ENCODE data around the gene CCSAP.
"Not testable (repeated sequence)": the region's sequence is repeated elsewhere in the genome, so short reads cannot be mapped to it uniquely, and the experiment has no call there.

CCSAP gene, protein sequence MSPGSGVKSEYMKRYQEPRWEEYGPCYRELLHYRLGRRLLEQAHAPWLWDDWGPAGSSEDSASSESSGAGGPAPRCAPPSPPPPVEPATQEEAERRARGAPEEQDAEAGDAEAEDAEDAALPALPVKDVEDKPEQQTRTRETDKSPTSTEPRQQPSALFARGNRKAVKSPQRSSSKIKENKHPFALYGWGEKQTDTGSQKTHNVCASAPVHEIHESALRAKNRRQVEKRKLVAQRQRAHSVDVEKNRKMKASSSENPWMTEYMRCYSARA

DNA sequence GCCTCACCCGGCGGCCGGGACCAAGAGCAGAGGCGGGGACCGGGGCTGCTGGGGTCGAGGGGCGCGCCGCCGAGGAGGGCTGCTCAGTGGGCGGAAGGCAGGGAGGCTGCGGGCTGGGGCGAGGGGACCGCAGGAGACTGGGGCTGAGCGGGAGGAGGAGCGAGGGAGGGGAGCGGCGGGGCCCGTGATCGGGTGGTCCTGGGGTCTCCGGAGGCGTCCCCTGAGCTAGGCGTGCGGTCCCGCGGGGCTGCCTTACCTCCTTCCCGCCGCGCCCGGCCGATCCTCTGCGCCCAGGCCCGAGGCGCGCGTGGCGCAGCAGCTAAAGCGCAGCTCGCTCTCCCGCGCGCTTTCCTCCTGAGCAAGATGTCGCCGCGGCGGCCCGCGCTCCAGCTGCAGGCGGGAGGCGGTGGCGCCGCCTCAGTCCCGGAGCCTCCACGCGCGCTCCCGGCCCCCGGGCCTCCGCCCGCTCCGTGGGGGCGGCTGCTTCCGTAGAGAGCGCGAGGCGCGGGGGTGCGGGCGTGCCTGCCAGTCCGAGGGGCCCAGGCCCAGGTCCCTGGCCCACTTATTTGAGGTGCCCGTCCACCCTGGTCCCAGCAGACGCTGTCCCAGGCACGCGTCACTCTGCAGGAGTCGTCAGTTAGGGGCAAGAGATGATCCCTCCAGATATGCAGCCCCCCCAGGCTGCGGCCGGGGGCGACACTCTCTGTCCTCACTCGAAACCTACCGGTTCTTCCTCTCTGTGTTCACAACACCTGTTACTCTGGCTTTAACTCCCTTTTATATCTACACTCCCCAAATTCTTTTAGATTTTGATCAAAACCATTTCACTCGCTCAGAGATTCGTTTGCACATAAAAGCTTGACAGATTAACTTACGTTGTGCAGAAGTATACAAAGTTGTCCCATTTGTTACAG is at the start of gene CCSAP:
TSS of gene CCSAP (minus strand) at position 392 of the 914 bp plus-strand sequence. CDS start 582 bp downstream, outside the sequence.
- peak; percentile 25 for DNase-seq (ENCODE audit: low read depth)

DNA sequence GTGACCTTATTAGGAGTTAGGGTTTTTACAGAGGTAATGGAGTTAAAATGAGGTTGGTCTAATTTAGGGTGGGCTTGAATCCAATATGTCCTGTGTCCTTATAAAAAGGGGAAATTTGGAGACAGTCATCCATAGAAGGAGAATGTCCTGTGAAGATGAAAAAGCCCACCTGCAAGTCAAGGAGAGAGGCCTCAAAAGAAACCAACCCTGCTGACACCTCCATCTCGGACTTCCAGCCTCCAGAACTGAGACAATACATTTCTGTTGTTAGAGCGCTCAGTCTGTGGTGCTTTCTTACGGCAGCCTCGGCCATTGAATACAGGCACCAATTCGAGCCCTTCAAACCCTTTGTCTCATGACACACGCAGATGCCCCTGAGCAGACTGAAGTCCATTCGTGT is 47.3 kb upstream of the CCSAP start:
- no peak for DNase-seq (ENCODE audit: low read depth)

DNA sequence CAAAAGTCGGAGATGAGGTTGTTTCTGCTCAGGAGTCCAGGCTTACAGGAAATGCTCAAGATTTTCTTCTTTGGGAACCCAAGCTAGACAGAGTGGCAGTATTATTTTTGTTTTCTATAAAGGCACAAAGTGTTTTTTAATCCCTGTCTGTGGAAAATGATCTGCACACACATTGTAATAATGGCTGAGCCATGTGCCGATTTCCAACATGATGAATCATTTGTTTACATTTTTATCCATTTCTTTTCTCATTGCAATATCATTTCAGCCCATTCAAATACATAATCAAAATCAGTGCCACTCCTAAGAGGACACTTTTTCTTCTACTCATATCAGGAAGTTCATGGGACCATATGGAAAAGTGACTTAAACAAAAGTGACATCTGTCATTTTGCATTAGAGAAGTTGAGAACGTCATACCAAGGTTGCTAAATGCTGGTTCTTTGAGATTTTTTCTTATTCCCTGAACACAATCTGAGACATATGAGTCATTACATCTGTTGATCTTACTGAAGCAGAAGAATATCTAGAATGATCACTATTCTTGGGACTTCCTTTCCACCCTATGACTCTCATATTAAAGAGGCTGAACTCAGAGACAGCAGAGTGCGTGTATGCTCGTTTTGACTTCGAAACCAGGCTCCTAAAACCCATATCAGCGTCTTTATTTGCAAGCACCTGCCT is 46.2 kb upstream of the CCSAP start:
- peak; percentile 15 for DNase-seq (ENCODE audit: low read depth)

DNA sequence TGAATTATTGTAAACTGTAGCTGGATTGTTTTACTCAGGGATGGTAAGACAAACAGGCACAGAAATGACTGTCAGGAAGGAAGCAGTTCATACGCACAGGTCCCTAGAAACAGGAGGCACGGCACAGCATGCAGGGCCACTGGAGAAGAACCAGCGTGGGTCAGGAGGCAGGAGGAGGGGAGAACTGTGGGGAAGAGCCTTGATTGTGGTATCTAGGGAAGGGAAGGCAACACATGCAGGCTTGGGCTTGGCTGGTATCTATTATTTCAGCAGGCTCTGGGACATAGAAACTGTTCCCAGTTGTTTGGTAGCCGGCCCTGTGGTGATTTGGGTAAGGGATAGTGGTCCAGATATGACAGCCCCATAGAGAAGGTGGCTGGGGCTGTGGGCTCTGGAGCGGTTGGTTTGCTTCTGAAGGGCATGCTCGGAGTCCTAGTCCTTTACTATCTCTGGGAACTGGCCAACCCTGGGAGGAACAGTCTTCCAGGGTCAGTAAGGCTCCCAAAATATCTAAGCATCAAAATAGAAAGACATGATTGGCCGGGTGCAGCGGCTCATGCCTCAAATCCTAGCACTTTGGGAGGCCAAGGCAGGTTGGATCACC is 43.1 kb upstream of the CCSAP start:
- DNase-seq (ENCODE audit: low read depth): no peak

DNA sequence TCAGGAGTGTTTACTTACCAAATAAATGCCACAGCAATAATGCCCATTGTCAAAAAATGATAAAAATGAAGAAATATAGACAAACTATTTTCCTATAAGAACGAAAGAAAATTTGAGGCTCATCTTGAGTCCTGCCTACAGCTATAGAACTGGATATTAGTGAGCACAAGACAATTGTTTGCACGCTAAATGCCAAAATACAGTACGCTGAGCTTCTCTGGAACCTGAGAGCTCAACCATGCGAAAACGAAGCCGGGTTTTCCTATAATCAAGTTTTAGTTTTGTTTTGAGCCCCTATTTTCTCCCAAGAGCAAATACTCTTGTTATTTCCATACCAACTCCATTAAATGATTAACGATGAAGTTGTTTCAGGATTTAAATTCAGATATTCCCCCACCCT is 42.0 kb upstream of the CCSAP start:
- DNase-seq (ENCODE audit: low read depth): no peak

DNA sequence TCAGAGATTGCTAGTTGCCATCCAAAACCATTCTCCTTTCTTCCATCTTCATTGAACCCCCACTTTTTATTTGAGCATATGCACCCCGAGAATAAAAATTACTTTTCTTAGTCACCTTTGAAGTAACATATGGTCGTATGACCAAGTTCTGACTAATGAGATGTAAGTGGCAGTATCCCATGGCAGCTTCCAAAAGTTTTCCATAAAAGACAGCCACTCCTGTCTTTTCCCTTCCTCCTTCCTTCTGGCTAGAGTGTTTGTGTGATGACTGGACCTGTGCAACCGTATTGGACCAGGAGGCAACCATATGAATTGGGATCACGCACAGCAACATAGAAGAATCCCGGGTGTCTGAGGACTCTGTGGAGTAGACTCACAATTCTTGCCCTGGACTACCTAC is 41.1 kb upstream of the CCSAP start:
- DNase-seq (ENCODE audit: low read depth): no peak

DNA sequence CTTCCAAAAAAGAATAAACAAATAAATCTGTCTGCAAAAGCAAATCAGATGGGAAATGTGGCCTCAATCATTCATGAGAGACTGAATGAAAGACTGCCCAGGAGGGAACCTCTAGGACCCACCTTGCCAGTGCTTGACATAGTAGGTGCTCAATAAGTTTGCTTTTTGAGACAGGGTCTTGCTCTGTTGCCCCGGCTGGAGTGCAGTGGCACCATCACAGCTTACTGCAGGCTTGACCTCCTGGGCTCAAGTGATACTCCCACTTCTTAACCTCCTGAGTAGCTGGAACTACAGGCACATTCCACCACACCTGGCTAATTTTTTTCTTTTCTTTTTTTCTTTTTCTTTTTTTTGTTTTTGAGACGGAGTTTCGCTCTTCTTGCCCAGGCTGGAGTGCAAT is 40.3 kb upstream of the CCSAP start:
- no peak for DNase-seq (ENCODE audit: low read depth)

DNA sequence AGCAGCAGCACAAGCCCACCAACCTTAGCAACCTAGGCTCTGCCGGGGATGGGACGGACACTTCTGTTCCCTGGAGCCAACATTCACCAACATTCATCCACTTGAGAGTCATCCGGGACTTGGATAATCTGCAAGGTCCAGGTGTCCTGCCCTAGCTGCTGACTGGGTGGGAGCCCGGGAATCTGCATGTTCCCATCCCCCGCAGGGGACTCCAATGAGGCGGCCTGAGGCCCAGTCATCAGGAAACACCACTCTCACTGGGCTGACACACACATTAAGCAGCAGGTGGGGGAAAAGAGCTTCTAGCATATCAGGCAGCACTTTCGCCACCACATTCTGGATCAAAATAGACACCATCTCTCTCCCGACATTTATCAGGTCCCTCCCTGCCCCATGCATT is 38.4 kb upstream of the CCSAP start:
- no peak for DNase-seq (ENCODE audit: low read depth)

DNA sequence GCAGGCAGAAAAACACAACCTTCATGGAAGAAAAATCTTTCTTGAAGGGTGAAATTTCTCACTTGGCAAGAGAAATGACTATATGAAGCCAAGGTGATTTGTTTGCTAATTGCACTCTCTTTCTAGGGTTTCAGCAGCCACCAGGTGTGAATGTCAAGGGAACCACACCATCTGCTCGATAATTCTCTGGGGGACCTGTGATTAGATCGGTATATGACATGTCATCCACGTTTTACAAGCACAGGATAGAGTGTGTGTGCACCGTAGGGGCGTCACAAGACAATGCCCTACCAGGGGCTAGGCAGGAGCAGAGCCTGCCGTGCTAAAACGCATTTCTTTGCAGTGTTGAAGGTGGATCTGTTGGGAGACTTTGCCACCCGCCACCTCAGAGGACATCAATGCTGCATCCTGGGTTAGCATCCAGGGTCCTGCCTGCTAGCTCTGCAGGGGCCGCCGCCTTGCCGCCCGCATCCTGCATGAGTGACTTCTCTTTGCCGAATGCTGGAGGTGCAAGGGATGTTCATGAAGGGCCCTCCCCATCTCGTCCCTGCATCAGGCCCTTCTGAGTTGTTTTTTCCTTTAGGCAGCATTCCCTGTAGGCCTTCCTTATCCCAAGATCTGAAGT is 37.8 kb upstream of the CCSAP start:
- DNase-seq (ENCODE audit: low read depth): no peak

DNA sequence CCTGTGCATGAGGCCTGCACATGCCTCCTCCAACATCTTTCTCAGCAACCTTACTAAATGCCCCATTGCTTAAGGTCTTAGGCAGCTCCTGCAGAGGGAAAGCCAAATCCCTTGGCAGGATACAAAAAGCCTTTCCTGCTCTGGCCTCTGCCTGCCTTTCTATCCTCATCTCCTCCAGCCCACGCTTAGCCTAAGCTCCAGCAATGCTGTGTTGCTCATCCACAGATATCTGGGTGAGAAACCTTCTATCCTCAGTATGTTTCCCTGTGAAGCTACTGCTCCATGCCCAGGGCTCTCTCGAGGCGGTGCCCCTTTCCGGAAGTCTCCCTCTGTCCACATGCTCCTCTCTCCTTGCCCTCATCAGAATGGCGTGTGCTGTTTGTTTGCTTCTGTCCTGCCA is 37.0 kb upstream of the CCSAP start:
- no peak for DNase-seq (ENCODE audit: low read depth)

DNA sequence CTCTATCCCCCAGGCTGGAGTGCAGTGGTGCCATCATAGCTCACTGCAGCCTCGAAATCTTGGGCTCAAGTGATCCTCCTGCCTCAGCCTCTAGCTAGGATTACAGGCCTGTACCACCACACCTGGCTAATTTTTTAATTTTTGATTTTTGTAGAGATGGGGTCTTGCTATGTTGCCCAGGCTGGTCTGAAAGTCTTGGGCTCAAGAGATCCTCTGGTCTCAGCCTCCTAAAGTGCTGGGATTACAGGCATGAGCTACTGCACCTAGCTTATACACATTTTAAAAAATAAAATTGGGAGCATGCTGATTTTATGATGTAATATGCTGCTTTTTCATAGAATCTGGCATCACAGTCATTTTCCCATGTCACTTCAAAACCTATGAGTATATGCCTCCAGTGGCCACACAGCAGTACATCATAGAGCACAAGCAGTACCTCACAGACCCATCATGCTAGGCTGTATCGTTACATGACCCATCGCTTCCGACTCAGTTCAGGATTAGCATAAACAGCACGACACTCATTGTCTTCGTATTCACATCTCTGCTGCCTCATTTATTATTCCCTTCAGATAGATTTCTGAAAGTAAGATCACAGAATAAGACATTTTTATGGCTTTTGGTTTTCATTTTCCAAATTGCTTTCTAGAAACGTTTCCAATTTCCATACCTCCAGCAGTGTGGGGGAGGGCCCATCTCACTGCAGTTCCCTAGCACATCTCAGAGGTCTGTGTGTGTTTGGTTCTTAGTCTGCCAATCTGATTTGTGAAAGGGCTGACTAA is 35.9 kb upstream of the CCSAP start:
- no peak for DNase-seq (ENCODE audit: low read depth)

DNA sequence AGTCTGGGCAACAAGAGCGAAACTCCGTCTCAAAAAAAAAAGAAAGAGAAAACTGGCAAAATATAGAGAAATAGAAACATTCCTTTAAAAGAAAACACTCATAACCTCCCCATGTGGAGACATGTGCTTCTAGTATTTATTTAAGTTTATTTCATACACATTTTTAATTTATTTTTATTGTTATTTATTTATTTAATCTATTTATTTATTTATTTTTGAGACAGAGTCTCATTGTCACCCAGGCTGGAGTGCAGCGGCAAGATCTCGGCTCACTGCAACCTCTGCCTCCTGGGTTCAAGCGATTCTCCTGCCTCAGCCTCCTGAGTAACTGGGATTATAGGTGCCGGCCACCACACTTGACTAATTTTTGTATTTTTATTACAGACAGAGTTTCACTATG is 35.2 kb upstream of the CCSAP start:
- not testable (repeated sequence) for DNase-seq (ENCODE audit: low read depth)

DNA sequence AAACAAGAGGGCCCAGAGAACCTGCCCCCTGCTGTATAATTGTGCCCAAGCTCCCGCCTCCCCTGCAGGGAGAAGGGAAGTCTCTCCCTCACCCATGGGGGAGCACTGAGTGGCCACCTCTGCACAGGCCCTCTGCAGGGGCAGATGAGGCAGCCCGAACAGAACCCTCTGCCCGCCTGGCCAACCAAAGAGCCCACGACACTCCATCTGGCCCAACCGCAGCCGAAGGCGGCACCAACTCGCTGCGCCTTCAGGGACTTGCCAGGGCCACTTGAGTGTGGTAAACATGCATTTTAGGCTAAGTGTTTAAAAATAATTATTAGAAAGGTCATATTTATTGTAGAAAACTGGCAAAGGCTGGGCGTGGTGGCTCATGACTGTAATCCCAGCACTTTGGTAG is 34.6 kb upstream of the CCSAP start:
- DNase-seq (ENCODE audit: low read depth): no peak

DNA sequence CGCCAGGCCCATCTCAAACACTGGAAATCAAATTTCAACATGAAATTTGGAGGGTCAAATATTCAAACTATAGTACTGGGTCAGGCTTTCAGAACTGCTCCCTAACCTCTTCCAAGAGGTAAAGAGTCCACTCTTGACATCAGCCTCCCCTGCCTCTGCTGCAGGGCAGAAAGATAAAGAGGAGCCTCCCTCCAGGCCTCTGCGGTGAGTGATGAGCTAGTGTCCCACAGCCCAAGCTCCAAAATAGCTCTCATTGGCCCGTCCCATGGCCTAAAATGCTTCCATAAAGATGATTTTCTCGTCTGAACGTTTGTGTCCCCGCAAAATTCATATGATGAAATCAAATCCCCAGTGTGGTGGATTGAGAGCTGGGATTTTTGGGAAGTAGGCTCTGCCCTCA is 33.7 kb upstream of the CCSAP start:
- no peak for DNase-seq (ENCODE audit: low read depth)

DNA sequence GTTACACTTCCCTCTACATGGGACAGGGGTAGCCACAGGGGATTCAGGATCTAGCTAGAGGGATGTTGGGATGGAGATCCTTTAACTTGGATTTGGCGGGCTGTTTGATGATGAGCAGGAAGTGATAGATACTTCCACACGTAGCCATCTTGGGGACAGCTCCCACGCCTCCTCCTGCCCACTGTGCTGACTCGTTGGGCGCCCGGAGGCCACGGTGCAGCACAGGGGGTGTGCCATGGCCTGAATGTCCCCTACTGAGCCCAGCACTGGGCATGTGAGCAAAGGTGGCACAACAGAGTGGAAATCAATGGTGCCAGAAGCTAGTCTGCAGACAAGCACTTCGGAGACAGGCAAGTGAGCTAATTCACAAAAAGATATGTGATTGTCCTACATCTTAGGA is 31.6 kb upstream of the CCSAP start:
- DNase-seq (ENCODE audit: low read depth): no peak

DNA sequence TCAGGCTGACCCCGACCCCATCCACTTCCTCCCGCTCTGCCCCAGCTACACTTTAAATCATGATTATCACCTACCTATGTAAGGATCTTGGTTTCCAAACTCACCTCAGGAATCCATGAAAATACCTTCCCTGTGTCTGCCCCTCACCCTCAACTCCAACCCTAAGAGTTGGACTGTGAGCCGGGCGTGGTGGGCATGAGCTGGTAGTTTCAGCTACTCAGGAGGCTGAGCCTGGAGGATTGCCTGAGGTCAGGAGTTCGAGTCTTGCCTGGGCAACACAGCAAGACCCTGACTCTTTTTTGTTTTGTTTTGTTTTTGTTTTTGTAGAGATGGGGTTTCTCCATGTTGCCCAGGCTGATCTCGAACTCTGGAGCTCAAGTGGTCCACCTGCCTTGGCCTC is 30.5 kb upstream of the CCSAP start:
- no peak for DNase-seq (ENCODE audit: low read depth)

DNA sequence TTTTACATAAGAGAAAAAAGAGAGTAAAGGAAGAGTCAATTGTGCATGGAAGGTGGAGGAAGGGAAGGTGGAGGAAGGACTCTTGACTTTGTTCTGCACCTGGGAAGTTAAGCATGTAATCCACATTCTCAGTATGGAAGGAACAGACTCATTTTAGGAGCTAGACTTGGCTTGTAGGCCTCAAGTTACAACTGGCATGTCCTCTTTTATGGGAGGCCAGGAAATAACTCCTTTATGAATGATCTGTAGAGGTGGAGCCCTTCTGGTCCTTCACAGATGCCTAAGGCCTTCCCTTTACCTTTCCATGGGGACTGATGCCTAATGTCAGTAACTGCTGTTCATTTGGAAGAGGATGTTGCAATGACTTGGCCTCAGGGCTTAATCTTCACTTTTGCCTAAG is 29.4 kb upstream of the CCSAP start:
- no peak for DNase-seq (ENCODE audit: low read depth)

DNA sequence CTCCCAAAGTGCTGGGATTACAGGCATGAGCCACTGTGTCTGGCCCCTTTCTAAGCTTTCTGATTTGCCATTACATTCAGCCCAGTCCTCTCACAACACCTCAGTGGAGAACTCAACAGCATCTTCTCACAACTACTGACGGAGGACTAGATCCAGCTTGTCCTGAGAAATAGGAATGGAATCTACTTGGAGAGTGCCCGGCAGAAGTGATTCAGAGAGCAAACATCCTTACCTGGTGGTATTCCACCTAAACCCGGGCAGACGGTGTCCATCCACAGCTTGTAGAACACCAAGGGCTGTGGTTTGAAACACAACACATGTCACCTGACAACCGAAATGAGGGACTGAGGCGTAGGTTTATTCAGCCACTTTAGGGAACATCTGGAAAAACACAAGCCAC is 28.8 kb upstream of the CCSAP start:
- DNase-seq (ENCODE audit: low read depth): no peak

DNA sequence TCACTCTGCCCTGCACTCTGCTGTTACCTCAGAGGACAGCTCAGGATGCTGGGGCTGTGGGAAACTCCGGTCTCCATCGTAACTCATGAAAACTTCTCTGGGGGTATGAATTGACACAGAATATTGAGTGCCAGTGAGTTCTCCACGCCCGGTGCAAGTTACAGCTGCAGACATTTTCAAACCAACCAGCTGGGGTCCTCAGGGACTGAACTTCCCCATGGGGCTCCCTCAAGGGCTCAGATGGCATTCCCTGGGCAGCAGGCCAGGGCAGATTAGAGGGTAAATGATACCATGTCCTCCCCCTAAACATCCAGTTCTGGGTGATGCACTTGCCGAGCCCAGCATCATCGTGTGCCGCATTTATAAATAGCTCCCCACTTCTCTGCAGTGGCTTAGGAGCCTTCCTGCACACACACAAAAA is 27.8 kb upstream of the CCSAP start:
- no peak for DNase-seq (ENCODE audit: low read depth)

DNA sequence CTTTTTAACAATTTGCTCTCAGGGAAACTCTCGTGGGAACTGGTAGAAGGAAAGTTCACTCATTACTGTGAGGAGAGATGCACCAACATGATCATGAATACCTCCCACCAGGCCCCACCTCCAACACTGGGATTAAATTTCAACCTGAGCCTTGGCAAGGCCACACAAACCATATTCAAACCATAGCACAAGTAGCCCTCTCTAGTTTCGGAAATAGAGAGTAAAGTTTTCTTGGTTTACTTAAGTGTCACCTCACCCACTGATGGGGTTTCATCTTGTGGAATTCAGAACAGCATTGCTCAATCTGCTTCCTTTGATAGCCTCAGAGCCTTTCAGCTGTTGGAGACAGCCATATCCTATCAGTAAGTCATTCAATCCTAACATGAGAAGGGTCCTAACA is 25.5 kb upstream of the CCSAP start:
- DNase-seq (ENCODE audit: low read depth): no peak

DNA sequence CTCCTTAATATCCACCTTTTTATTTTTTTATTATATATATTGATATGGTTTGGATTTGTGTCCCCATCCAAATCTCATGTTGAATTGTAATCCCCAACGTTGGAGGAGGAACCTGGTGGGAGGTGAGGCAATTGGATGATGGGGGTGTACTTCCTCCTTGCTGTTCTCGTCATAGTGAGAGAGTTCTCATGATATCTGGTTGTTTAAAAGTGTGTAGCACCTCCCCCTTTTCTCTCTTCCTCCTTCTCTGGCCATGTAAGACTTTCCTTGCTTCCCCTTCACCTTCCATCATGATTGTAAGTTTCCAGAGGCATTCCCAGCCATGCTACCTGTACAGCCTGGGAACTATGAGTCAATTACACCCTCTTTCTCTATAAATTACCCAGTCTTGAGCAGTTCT is 22.7 kb upstream of the CCSAP start:
- no peak for DNase-seq (ENCODE audit: low read depth)

Measured in stromal cell of bone marrow (primary cell).